ENCODE measurements around the gene KCNQ2.
"Not testable (repeated sequence)": the region's sequence is repeated elsewhere in the genome, so short reads cannot be mapped to it uniquely, and the experiment has no call there.

The KCNQ2 gene

DNA sequence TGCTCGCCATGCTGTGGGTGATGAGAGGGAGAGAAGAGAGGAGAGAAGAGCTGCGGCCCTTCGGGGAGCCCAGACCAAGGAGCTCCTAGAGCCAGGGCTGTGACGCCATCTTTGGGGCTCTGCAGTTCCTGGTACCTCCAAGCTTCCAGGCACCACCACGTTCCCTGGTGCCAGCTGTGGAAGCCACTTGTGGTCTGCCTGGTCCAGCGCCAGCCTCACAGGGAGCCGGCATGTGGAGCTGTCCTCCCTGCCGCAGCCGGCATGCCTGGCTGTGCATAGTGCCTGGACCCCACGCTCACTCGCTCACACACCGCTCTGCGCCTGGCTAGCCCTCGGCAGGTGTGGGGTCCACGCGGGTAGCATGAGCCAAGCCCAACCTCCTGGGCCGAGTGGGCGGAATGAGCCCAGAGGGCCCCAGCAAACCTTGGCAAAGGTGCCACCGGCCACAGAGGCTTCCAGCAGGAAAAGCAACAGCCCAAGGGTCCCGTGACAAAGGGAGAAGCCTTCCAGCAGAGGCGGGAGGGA, 92.0 kb downstream of the KCNQ2 start:
- DNase-seq = no peak

DNA sequence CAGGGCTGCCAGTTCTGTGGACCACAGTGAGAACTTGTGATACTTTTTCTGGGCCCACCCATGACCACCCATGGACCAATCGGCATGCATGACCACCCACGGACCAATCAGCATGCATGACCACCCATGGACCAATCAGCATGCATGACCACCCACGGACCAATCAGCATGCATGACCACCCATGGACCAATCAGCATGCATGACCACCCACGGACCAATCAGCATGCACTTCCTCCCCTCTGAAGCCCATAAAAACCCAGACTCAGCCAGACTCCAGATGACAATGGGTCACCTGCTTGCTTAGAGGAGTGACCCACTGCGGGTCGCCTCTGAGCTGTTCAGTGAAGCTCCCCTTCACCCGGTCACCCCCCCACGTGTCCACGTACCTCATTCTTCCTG, 92.6 kb downstream of the KCNQ2 start:
- DNase-seq = not testable (repeated sequence)

GRCh38 chr20:63379296-63379695, 93.2 kb downstream of the KCNQ2 start:
- DNase-seq = no peak

DNA sequence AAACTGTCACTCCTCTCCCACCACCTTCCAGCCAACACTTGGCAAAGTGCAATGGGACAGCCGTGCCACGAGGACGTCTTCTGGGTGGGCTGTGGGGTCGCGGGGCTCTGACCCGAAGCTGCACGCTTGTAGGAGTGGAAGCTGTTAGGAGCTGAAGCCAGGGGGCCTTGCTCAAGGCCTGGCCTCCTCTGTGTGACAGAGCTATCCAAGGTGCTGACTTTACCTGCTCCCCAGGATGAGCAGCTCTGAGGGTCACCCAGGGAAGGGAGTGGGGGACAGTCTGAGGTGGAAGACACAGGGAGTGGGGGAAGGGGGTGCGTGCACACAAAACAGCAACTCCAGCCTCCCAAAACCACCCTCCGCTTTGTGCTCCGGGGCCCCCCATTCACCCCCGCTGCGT, 93.8 kb downstream of the KCNQ2 start:
- DNase-seq = peak; percentile 49

DNA sequence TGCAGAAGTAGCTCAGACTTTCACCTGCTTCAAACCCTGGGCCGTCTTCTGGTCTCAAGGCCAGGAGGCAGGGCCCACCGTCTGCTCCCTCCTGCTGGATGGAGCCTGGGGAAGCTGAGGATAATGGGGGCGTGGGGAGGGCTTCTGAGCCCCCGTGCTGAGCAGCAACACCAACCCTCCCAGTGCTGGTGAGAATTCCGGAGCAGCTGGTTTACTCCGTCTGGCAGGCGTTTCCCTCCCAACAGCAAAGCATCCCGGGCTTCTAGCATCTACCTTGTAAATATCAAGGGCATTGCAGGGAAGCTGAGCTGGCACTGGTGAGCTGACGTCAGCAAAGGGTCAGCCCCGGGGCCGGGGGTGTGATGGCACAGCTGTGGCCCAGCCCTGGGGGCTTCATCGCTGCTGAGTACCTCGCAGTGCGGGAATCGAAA, 94.5 kb downstream of the KCNQ2 start:
- DNase-seq = peak; percentile 85

GRCh38 chr20:63377256-63377941, 95.1 kb downstream of the KCNQ2 start:
- DNase-seq = peak; percentile 96

DNA sequence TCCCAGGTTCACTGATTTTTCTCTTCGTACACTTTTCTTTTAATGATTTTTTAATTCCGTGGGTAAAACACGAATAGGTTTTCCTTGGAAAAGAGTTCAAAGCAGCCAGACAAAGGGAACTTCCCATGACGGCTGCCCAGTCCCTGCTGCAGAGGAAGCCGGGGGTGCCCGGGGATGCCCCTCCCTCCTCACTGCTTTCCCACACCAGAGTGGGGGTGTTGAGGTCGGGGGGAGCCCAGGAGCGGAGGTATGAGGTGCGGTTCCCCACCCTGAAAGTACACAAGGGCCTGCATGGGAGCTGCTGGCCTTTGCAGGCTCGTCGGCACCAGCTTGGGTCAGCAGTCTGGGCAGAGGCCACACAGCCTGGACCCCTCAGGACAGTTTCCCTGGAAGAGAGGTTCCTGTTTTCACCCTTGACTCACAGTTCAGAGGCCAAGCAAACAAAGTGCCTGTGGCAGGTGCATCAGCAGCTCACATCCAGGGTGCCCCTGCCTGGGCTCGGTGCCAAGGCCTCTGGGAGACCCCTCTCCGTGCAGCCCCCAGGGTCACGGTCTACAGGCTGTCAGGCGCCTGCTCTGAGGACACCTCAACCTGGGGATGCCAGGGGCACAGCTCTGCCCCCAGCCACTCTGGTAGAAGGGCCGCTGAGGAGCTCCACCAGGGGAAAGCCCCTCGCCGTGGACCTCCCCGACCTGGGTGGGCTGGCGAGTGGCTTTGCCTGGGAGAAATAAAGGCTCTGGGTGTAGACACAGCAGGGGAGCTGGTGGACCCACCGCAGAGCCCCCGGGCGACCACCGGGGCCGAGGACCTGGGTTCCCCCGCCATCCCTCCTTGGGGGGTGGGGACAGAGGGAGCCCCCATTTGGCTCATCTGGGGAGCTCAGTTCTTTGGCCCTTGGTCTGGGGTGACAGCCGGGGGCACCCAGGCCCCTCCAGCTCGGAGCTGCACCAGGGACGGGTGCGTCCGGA, 95.9 kb downstream of the KCNQ2 start:
- DNase-seq = no peak

DNA sequence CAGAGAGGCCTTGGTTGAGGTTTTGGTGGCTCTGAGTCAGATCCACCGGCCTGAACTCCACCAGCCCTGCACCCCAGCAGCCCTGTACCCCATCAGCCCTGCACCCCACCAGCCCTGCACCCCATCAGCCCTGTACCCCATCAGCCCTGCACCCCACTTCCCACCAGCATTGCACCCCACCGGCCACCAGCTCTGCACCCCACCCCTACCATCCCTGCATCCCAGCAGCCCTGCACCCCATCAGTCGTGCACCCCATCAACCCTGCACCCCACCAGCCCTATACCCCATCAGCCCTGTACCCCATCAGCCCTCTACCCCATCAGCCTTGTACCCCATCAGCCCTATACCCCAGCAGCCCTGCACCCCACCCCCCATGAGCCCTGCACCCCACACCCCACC, 97.0 kb downstream of the KCNQ2 start:
- no peak for DNase-seq

- DNase-seq = no peak
Observed at GRCh38 chr20:63374504-63374903, 98.0 kb downstream of the KCNQ2 start.

DNA sequence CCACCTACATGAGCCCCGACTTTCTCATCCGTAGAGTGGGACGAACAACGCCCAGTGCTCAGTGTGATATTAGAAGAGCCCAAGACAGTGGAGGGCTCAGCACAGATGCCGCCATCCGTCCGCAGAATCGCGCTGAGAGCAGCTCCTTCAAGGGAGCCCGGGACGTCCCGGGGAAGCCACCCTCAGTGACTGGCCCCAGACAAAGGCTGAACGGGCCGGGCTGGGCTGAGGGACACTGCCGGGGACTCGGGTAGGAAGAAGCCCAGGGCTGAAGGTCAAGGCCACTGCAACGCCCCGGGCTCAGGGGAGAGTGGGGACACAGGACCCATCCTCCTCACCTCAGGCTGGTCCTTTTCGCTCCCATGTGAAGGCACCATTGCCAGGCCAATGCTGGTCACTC, 98.5 kb downstream of the KCNQ2 start:
- DNase-seq = no peak

- no peak for DNase-seq
Observed at GRCh38 chr20:63372971-63373885, 99.2 kb downstream of the KCNQ2 start.

- peak; percentile 45 for DNase-seq
Observed at GRCh38 chr20:63371291-63371865, 101.1 kb downstream of the KCNQ2 start.

- DNase-seq = no peak
Observed at GRCh38 chr20:63370618-63371187, 101.8 kb downstream of the KCNQ2 start.

GRCh38 chr20:63369724-63370617, 102.5 kb downstream of the KCNQ2 start:
- no peak for DNase-seq

DNA sequence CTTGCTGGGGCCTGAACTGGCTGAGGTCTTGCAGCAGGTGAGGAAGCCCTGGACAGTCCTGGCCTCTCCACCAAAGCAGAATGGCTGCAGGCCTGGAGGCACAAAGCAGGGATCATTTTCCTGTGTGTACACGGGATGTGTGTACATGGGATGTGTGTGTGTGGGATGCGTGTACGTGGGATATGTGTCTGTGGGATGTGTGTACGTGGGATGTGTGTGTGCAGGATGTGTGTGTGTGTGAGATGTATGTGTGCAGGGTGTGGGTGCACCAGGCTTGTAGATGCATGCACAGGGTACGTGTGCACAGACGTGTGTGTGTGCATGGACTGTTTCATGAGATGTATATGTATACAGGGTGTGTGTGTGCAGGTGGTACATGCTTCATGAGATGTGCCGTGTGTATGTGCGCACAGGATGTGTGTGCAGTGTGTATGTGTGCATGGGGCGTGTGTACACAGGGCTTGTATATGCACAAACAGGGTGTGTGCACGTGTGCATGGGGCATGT, 103.4 kb downstream of the KCNQ2 start:
- DNase-seq = no peak

DNA sequence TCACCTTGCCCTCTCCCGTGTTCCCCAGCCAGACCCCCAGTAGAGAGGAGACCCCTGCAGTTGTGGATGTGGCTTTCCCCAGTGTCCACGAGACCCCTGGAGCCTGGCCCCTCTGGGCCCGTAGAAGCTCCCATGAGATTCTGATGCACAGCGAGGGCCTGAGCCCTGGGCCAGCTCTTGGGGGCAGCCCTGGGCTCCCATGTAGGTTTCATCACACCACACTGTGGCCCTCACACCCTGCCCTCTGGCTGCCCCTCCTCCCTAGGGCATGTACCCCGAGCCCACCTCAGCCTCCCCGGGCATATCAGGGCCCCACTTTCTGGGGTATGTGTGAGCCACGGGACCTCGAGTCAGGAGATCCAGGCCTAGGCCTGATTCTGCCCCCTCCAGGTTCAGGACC, 104.3 kb downstream of the KCNQ2 start:
- DNase-seq = no peak

DNA sequence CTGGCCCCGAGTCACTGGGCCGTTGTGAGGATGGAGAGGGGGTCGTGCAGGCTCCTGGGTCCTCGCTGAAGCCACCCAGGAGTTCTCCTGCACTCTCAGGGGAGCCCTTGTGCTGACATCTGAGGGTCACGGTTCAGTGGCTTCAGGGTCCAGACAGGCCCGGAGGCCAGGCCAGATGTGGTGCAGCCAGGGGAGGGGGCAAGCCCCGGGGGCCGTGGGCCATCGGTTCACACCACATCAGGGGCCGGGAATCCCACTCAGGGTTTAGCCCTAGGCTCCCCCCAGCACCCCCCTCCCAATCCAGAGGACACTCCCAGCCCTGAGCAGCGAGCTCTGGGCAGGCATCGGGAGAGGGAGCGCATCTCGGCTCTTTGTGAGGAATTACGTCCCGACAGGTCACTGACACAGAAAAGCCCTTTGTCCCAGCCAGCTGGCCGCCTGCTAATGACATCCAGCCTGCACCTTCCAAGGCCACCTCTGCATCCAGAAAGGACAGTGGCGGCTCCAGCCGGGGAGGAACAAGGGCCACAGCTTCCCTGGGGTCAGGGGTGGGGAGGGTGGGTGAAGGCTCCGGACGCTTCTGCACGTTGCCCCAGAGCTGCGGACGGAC, 104.9 kb downstream of the KCNQ2 start:
- DNase-seq = peak; percentile 87

- peak; percentile 84 for DNase-seq
Observed at GRCh38 chr20:63366390-63367365, 105.8 kb downstream of the KCNQ2 start.
